HG03460 (cell line): ENCODE data around the gene GALNT18.

Experiments used
- ATAC-seq: cut with Tn5 transposase; IDR thresholded peaks from one replicate; pipeline ENCODE4 v1.9.1; 2021; ENCODE audit not compliant: unreplicated experiment

The GALNT18 gene

DNA sequence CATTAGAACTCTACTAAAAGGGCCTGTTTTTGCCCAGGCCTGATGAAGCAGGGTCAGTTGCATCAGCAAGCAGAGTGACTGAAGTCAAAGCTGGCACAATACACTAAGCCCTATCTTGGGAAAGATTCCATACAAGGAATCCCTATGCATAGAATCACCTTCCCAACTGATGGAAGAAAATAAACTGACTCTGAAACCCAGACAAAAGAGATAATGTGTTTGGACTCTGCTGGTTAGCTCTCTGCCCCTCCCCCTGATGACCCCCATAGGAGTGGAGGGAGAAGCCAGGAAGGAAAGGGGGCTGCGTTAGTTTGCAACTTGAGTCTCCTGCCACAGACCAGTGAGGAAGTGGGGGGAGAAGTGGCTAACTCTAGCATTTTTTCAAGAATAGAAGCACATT is 32.9 kb downstream of the GALNT18 start:
- no peak for ATAC-seq

DNA sequence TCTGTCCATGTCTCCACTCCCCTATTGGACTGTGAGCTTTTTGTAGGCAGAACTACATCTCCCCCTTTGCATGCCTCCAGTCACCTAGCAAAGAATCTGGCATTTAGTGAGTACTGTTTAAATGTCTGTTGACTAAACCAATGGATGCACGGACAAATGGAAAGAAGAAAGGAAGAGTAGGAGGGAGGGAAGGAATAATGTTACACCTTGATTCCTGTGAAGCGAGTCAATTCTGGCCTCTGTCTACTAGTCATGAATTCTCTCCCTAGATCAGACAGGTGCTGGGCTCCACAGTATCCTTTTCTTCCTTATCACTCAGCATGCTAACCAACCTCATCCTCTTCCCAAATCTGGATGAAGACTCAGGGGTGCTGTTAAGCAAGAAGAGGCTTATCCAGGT is 33.6 kb downstream of the GALNT18 start:
- no peak for ATAC-seq

- ATAC-seq: no peak
These were observed 34.7 kb downstream of the GALNT18 start for GRCh38 chr11:11587122-11587521.

- no peak for ATAC-seq
These were observed 35.3 kb downstream of the GALNT18 start for GRCh38 chr11:11586465-11586864.

- no peak for ATAC-seq
These were observed 36.9 kb downstream of the GALNT18 start for GRCh38 chr11:11584937-11585336.

- ATAC-seq: no peak
These were observed 37.3 kb downstream of the GALNT18 start for GRCh38 chr11:11584530-11584810.

DNA sequence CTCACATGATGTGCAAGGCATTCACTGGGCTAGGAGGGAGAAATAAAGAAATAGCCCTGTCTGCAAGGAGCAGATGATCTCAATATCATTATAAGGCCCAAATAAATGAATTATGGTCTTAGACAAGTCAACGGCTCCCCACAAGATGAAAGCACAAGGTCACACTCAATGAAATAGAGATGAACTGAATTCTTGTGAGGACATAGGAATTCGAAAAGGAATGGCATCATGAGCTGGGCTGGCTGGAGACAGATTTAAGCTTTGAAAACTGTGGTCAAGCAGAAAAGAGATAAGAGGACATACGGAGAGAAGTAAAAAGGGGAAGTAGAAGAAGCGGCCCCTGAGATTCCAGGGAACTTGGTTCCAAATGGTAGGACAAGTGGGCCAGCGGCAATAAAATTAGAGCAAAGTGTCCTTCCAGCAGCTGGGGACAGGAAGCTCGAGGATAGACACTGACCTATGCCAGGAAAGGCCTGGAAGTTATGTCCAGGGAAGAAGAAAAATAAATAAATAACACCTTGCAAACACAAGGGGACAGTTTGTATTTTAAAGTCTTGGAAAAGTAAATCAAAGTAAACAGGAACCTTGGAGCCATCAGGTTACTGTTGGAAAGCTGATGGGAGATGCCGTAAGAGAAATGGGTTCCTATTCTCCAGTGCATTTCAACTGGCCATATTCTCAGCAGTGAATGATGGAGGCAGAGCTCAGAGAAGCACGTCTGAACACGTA is 37.8 kb downstream of the GALNT18 start:
- ATAC-seq: no peak

GRCh38 chr11:11582011-11582701 is 39.6 kb downstream of the GALNT18 start:
- no peak for ATAC-seq

- no peak for ATAC-seq
These were observed 40.3 kb downstream of the GALNT18 start for GRCh38 chr11:11581481-11581880.

- ATAC-seq: no peak
These were observed 40.9 kb downstream of the GALNT18 start for GRCh38 chr11:11580841-11581411.

DNA sequence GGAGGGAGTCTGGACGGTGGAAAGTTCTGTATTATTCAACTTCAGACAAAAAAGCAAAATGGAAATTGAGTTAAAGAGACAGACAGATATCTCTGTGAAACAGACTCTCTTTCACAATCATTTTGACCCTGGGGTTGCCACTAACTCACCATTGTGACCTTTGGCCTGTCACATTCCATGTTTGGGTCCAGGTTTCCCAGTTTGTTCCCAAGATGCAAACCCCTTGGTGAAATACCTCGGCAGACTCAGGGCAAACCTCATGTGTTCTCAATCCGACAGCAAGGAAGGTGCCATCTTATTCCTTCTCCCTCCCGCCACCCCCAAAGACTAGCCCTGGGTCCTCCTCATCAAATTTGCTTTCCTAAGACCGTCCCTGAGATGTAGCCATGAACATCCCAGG is 41.8 kb downstream of the GALNT18 start:
- no peak for ATAC-seq

- ATAC-seq: no peak
These were observed 42.5 kb downstream of the GALNT18 start for GRCh38 chr11:11579012-11579988.

DNA sequence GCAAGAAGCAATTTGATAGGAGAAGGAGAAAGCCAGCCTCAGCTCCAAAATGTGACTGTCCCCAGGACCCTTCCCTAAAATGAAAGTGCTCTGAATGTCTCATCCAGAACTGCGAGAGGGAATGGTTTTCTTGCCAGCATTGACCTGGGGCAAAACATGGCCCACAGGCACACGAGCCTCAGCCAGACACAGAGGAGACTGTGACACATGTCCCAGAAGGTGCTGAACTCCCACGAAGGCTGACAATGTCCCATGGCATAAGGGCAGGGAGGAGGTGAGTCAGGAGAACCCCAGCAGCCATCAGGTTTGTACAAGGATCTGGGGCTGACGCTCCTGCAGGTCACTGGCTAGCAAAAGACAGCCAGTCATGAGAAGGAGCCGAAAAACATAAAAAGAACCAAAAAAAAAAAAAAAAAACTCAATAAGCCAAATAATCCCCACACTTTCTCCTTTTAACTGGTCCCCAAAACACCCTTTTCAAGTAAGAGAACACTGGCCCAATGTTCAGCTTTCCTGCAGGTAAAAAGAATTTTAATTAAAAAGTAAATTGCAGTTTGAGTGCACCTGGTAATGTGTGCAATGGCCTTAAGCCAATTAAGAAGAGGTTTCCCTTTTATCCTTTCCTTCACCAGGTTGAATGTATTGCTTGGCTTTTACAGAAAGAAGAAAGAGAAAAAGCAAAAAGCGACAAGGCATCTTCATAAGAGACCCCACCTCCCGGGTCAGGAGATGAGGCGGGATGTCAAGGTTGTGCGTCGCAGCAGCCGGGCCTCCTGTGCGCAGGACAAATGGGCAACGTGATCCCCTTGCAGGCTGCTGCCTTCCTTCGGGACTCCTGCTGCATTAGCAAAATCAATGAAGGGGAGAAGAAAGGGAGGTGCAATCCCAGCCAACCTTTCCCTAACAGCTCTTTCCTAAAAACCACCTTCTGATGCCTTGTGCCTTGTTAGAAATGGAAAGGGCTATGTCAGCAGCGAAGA is 43.6 kb downstream of the GALNT18 start:
- ATAC-seq: no peak

DNA sequence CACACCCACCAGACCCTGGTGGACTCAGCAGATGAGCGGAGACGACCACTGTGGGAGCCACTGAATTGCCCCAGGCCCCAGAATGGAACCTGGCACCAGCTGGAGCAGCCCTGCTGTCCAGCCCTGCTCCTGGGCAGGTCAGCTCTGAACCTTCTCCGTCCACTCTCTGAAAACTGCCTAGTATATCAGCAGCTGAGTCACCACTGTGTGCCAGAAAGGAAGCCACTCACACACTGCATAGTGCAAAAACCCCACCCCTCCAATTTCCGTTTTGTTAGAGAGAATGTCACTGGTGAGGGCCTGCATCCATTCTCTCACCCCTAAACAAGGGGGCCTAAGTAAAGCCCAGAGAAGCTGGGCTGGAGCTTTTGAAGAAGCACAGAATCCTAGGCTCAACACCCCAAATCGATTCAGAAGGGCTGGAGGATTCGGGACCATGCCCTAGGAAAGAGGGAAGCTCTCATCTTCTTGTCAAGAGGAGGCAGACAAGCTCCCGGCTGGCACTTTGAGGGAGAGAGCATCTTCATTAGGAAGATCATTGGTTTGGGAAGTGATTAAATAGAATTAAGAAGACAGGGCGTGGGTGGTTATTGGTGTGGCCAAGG is 44.5 kb downstream of the GALNT18 start:
- ATAC-seq: no peak

GRCh38 chr11:11574373-11575287 is 47.2 kb downstream of the GALNT18 start:
- ATAC-seq: no peak

GRCh38 chr11:11572386-11572785 is 49.4 kb downstream of the GALNT18 start:
- no peak for ATAC-seq

GRCh38 chr11:11571893-11572292 is 49.9 kb downstream of the GALNT18 start:
- no peak for ATAC-seq

DNA sequence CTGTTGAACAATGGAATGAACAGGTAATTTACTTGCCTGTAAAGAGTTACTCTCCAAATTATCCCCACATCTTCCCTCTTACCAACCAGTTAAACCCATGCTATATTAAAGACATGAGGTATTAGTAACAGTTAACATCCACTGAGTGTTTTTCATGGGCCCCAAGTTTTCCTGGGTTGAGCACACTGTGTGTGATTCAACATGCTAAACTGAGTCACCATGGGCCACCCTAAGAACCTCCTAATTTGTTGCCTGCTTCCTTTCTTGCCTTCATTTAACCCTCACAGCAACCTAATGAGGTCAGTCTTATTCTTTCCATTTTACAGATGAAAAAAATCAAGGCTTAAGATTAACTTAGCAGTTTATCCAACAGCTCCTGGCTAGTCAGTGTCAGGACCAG is 51.0 kb downstream of the GALNT18 start:
- ATAC-seq: no peak
